Breast epithelium (tissue), 4 donors: ENCODE measurements around the gene PBRM1. TPM values are rescaled to one million over a fixed set of nuclear protein-coding genes. Genes with fewer than 3 reads are reported as not detected.
A peak's percentile ranks its signal among the peaks of the same experiment; 100 is the strongest.

Experiments
- DNase-seq, 2 donors: peaks; one replicate each; pipeline ENCODE4 v3.0.0-alpha.2; 2019; ENCODE audit warnings: low spot score in 2 of 2
- H3K27ac ChIP-seq, 2 donors: fragments of 200-600 bp; sonication (generic) in 1 of 2; one replicate each; pipeline ENCODE4 v1.5.1; 2016 to 2019; ENCODE audit warnings: mild to moderate bottlenecking in 1 of 2
- H3K27me3 ChIP-seq, 2 donors: fragments of 200-600 bp; sonication (generic) in 1 of 2; one replicate each; pipeline versions ENCODE4 v1.5.1 to v1.6.0; 2017 to 2019; ENCODE audit warnings: control low read depth in 1 of 2, mild to moderate bottlenecking in 1 of 2
- H3K36me3 ChIP-seq: fragments of 200-600 bp; one replicate; pipeline ENCODE4 v1.5.1; 2019
- H3K4me1 ChIP-seq, 2 donors: fragments of 200-600 bp; sonication (generic); one replicate each; pipeline ENCODE4 v1.5.1; 2016 to 2019; ENCODE audit warnings: control low read depth in 1 of 2
- H3K4me3 ChIP-seq, 3 donors: fragments of 200-600 bp; sonication (generic); 1 replicate in 2 of 3; 2 replicates in 1 of 3; pipeline ENCODE4 v1.5.1; 2016 to 2019; ENCODE audit warnings: mild to moderate bottlenecking in 3 of 3, moderate library complexity in 2 of 3
- H3K9me3 ChIP-seq, 2 donors: fragments of 200-600 bp; sonication (generic) in 1 of 2; one replicate each; pipeline ENCODE4 v1.5.1; 2016 to 2019; ENCODE audit warnings: control low read depth in 1 of 2
- CTCF ChIP-seq, 3 donors: fragments of 450-650 bp; IDR thresholded peaks; one replicate each; pipeline ENCODE4 v1.5.1; 2016 to 2017; ENCODE audit warnings: antibody characterized with exemption in 3 of 3, mild to moderate bottlenecking in 3 of 3, moderate library complexity in 3 of 3
- POLR2A ChIP-seq: fragments of 450-650 bp; IDR thresholded peaks from one replicate; pipeline ENCODE4 v1.6.1; 2016; ENCODE audit warnings: antibody characterized with exemption, mild to moderate bottlenecking, moderate library complexity
- POLR2AphosphoS5 ChIP-seq, 3 donors: sonication (generic); formaldehyde crosslinking; IDR thresholded peaks; one replicate each; pipeline ENCODE4 v1.6.1; 2017; ENCODE audit warnings: antibody characterized with exemption in 3 of 3
- intact Hi-C: fragments of 100-400 bp; cut with DNase I; formaldehyde crosslinking; loops from one replicate; pipeline ENCODE4 v1.15.1; 2023; ENCODE audit warnings: low total_unique reads
- total RNA-seq, 3 donors: library from RNA; depleted of rRNA; stranded (reverse); fragments of >200 nt; gene quantifications; one replicate each; pipeline ENCODE4 v1.1.0, GENCODE V29; 2016

The PBRM1 gene
- total RNA-seq, 3 donors from 2014 or later = 81.0 to 98.7 (median 98.6) TPM

GRCh38 chr3:52502808-52503350, 182.8 kb downstream of the PBRM1 start:
- Histone ChIP-seq H3K4me1 (no peaks in the 10 kb centered on the region), H3K27me3 (no peaks in the 10 kb centered on the region), H3K36me3 (no peaks in the 10 kb centered on the region), H3K27ac (no peak overlapping the region), H3K4me3 (no peak overlapping the region), H3K9me3 (no peaks in the 10 kb centered on the region)
- TF ChIP-seq CTCF (IDR thresholded peaks at IDR 0.05) (no peak), POLR2AphosphoS5 (IDR thresholded peaks at IDR 0.05) (no peak), POLR2A (no peak)
- intact Hi-C loops = no loop called here
- DNase-seq = no peak

GRCh38 chr3:52502001-52502400, 183.7 kb downstream of the PBRM1 start:
- Histone ChIP-seq H3K27me3 (no peaks in the 10 kb centered on the region), H3K4me3 (no peak overlapping the region), H3K4me1 (no peaks in the 10 kb centered on the region), H3K36me3 (no peaks in the 10 kb centered on the region), H3K27ac (no peak overlapping the region), H3K9me3 (no peaks in the 10 kb centered on the region)
- intact Hi-C loops = no loop called here
- no peak for DNase-seq
- no peak for TF ChIP-seq CTCF (IDR thresholded peaks at IDR 0.05)
- no peak for TF ChIP-seq POLR2AphosphoS5 (IDR thresholded peaks at IDR 0.05)
- no peak for TF ChIP-seq POLR2A

- H3K27ac ChIP-seq = no peak overlapping the region
- TF ChIP-seq POLR2A (no peak), CTCF (IDR thresholded peaks at IDR 0.05) (no peak), POLR2AphosphoS5 (IDR thresholded peaks at IDR 0.05) (no peak)
- intact Hi-C loops = no loop called here
- no peaks in the 10 kb centered on the region for H3K36me3 ChIP-seq
- H3K27me3 ChIP-seq = no peaks in the 10 kb centered on the region
- DNase-seq = no peak
- no peaks in the 10 kb centered on the region for H3K9me3 ChIP-seq
- no peak overlapping the region for H3K4me3 ChIP-seq
- H3K4me1 ChIP-seq = no peaks in the 10 kb centered on the region
Observed at GRCh38 chr3:52501046-52501445, 184.7 kb downstream of the PBRM1 start.

GRCh38 chr3:52498137-52499054, 187.3 kb downstream of the PBRM1 start:
- Histone ChIP-seq H3K4me1 (no peaks in the 10 kb centered on the region), H3K4me3 (no peak overlapping the region), H3K27me3 (no peaks in the 10 kb centered on the region), H3K27ac (peak overlapping the region; percentile 17 to 43), H3K36me3 (no peaks in the 10 kb centered on the region), H3K9me3 (no peaks in the 10 kb centered on the region)
- no peak for TF ChIP-seq POLR2A
- no peak for TF ChIP-seq POLR2AphosphoS5 (IDR thresholded peaks at IDR 0.05)
- no peak for TF ChIP-seq CTCF (IDR thresholded peaks at IDR 0.05)
- DNase-seq = peak in 1 of 2 donors; percentile 39
- intact Hi-C loops = no loop called here
